ENCODE results near the gene TRPM2.

- TF ChIP-seq, protein P1, sequence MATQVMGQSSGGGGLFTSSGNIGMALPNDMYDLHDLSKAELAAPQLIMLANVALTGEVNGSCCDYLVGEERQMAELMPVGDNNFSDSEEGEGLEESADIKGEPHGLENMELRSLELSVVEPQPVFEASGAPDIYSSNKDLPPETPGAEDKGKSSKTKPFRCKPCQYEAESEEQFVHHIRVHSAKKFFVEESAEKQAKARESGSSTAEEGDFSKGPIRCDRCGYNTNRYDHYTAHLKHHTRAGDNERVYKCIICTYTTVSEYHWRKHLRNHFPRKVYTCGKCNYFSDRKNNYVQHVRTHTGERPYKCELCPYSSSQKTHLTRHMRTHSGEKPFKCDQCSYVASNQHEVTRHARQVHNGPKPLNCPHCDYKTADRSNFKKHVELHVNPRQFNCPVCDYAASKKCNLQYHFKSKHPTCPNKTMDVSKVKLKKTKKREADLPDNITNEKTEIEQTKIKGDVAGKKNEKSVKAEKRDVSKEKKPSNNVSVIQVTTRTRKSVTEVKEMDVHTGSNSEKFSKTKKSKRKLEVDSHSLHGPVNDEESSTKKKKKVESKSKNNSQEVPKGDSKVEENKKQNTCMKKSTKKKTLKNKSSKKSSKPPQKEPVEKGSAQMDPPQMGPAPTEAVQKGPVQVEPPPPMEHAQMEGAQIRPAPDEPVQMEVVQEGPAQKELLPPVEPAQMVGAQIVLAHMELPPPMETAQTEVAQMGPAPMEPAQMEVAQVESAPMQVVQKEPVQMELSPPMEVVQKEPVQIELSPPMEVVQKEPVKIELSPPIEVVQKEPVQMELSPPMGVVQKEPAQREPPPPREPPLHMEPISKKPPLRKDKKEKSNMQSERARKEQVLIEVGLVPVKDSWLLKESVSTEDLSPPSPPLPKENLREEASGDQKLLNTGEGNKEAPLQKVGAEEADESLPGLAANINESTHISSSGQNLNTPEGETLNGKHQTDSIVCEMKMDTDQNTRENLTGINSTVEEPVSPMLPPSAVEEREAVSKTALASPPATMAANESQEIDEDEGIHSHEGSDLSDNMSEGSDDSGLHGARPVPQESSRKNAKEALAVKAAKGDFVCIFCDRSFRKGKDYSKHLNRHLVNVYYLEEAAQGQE (IDR thresholded peaks at IDR 0.05; ENCODE audit: low read depth), result no peak
- TF ChIP-seq POLR2A (IDR thresholded peaks at IDR 0.05; ENCODE audit: borderline replicate concordance, extremely low read depth, insufficient read depth, insufficient read length) (no peak), EZH2 (IDR thresholded peaks at IDR 0.05) (no peak), ZNF274 (IDR thresholded peaks at IDR 0.05; ENCODE audit: low read depth, low read length) (no peak), RAD21 (IDR thresholded peaks at IDR 0.05; ENCODE audit: low read depth) (no peak), EZH2phosphoT487 (IDR thresholded peaks at IDR 0.05; ENCODE audit: borderline replicate concordance) (no peak), TCF7L2 (IDR thresholded peaks at IDR 0.05; ENCODE audit: borderline replicate concordance, extremely low read depth, insufficient read depth, insufficient read length) (no peak)
- TF ChIP-seq, protein P2, sequence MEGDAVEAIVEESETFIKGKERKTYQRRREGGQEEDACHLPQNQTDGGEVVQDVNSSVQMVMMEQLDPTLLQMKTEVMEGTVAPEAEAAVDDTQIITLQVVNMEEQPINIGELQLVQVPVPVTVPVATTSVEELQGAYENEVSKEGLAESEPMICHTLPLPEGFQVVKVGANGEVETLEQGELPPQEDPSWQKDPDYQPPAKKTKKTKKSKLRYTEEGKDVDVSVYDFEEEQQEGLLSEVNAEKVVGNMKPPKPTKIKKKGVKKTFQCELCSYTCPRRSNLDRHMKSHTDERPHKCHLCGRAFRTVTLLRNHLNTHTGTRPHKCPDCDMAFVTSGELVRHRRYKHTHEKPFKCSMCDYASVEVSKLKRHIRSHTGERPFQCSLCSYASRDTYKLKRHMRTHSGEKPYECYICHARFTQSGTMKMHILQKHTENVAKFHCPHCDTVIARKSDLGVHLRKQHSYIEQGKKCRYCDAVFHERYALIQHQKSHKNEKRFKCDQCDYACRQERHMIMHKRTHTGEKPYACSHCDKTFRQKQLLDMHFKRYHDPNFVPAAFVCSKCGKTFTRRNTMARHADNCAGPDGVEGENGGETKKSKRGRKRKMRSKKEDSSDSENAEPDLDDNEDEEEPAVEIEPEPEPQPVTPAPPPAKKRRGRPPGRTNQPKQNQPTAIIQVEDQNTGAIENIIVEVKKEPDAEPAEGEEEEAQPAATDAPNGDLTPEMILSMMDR (IDR thresholded peaks at IDR 0.05 in 2 of 3, conservative IDR thresholded peaks at IDR 0.05 in 1 of 3; ENCODE audit: borderline replicate concordance in 1 of 3, insufficient read depth in 1 of 3, low read depth in 2 of 3, low read length in 2 of 3), result no peak
Measured at GRCh38 chr21:44423941-44424607, 70.7 kb downstream of the TRPM2 start.
